MM.1S (cell line): ENCODE measurements around the gene TMEFF2.

ENCODE experiments used
- DNase-seq: peaks from one replicate; pipeline ENCODE4 v3.0.0-alpha.2; 2015
- H2AFZ ChIP-seq: fragments of 300-600 bp; sonication (generic); 2 replicates; pipeline ENCODE4 v1.6.0; 2016; ENCODE audit warnings: antibody characterized with exemption, low read length
- H3F3A ChIP-seq: fragments of 300-600 bp; sonication (generic); 2 replicates; pipeline ENCODE4 v1.6.1; 2016; ENCODE audit warnings: mild to moderate bottlenecking, antibody characterized with exemption, low read length, moderate library complexity, mixed read lengths; ENCODE audit not compliant: insufficient read depth
- H3K27ac ChIP-seq: fragments of 300-600 bp; sonication (generic); 2 replicates; pipeline ENCODE4 v1.5.1; 2016; ENCODE audit warnings: mild to moderate bottlenecking, low read length
- H3K27me3 ChIP-seq: fragments of 300-600 bp; sonication (generic); replicated peaks from 2 replicates; pipeline ENCODE4 v1.6.0; 2016; ENCODE audit warnings: low read length; ENCODE audit not compliant: insufficient read depth
- H3K36me3 ChIP-seq: fragments of 300-600 bp; sonication (generic); replicated peaks from 2 replicates; pipeline ENCODE4 v1.6.1; 2016; ENCODE audit warnings: mild to moderate bottlenecking, low read length, mixed read lengths; ENCODE audit not compliant: insufficient read depth
- H3K4me1 ChIP-seq: fragments of 300-600 bp; sonication (generic); 2 replicates; pipeline ENCODE4 v1.6.1; 2016; ENCODE audit warnings: low read length, mixed read lengths
- H3K4me2 ChIP-seq: fragments of 300-600 bp; sonication (generic); 2 replicates; pipeline ENCODE4 v1.6.0; 2016; ENCODE audit warnings: low read depth, low read length
- H3K4me3 ChIP-seq: fragments of 300-600 bp; sonication (generic); 2 replicates; pipeline ENCODE4 v1.5.1; 2016; ENCODE audit warnings: low read length, mixed read lengths
- H3K79me2 ChIP-seq: fragments of 300-600 bp; sonication (generic); 2 replicates; pipeline ENCODE4 v1.6.1; 2016; ENCODE audit warnings: mixed run types, low read length, mixed read lengths
- H3K9ac ChIP-seq: fragments of 300-600 bp; sonication (generic); 2 replicates; pipeline ENCODE4 v1.6.1; 2016; ENCODE audit warnings: low read length, mixed read lengths
- H3K9me2 ChIP-seq: fragments of 300-600 bp; sonication (generic); replicated peaks from 2 replicates; pipeline ENCODE4 v1.6.1; 2016; ENCODE audit warnings: mild to moderate bottlenecking, low read length, mixed read lengths; ENCODE audit not compliant: insufficient read depth
- H3K9me3 ChIP-seq: fragments of 300-600 bp; sonication (generic); replicated peaks from 2 replicates; pipeline ENCODE4 v1.6.1; 2016; ENCODE audit warnings: mild to moderate bottlenecking, low read length, mixed read lengths; ENCODE audit not compliant: insufficient read depth
- H4K20me1 ChIP-seq: fragments of 300-600 bp; sonication (generic); 2 replicates; pipeline ENCODE4 v1.6.1; 2016; ENCODE audit warnings: mild to moderate bottlenecking, low read length, moderate library complexity, mixed read lengths; ENCODE audit not compliant: insufficient read depth
- CTCF ChIP-seq: fragments of 300-600 bp; sonication (generic); IDR thresholded peaks from 2 replicates; pipeline ENCODE4 v1.5.1; 2016; ENCODE audit warnings: antibody characterized with exemption, low read length, mixed read lengths
- EZH2 ChIP-seq: fragments of 300-600 bp; sonication (generic); optimal IDR thresholded peaks from 2 replicates; pipeline ENCODE3; 2017; ENCODE audit warnings: low read depth, mild to moderate bottlenecking, antibody characterized with exemption, low read length, mixed read lengths
- EZH2phosphoT487 ChIP-seq: fragments of 300-600 bp; sonication (generic); IDR thresholded peaks from 2 replicates; pipeline ENCODE4 v1.6.1; 2018; ENCODE audit warnings: antibody characterized with exemption, low read length

The TMEFF2 gene

GRCh38 chr2:191951832-191952231, 242.9 kb downstream of the TMEFF2 start:
- no peaks in the 10 kb centered on the region for H3K27me3 ChIP-seq
- H3K9ac ChIP-seq: no peak overlapping the region
- no peaks in the 10 kb centered on the region for H3K36me3 ChIP-seq
- H3K27ac ChIP-seq: no peak overlapping the region
- no peaks in the 10 kb centered on the region for H3K9me3 ChIP-seq
- no peaks in the 10 kb centered on the region for H3K9me2 ChIP-seq
- no peak for DNase-seq
- no peak overlapping the region for H3K4me2 ChIP-seq
- no peak for TF ChIP-seq CTCF
- no peak for TF ChIP-seq EZH2
- no peak for TF ChIP-seq EZH2phosphoT487
- no peak overlapping the region for H3K4me3 ChIP-seq
- no peaks in the 10 kb centered on the region for H4K20me1 ChIP-seq
- no peaks in the 10 kb centered on the region for H3F3A ChIP-seq
- H3K79me2 ChIP-seq: no peaks in the 10 kb centered on the region
- H2AFZ ChIP-seq: no peak overlapping the region
- H3K4me1 ChIP-seq: no peaks in the 10 kb centered on the region

GRCh38 chr2:191951376-191951775, 243.4 kb downstream of the TMEFF2 start:
- Histone ChIP-seq H3K4me2 (no peak overlapping the region), H3K79me2 (no peaks in the 10 kb centered on the region), H3K9me2 (no peaks in the 10 kb centered on the region), H2AFZ (no peak overlapping the region), H4K20me1 (no peaks in the 10 kb centered on the region), H3F3A (no peaks in the 10 kb centered on the region), H3K4me3 (no peak overlapping the region), H3K36me3 (no peaks in the 10 kb centered on the region), H3K9ac (no peak overlapping the region), H3K27me3 (no peaks in the 10 kb centered on the region), H3K4me1 (no peaks in the 10 kb centered on the region), H3K27ac (no peak overlapping the region), H3K9me3 (no peaks in the 10 kb centered on the region)
- no peak for TF ChIP-seq CTCF
- no peak for TF ChIP-seq EZH2
- no peak for TF ChIP-seq EZH2phosphoT487
- DNase-seq: no peak

GRCh38 chr2:191950132-191950874, 244.4 kb downstream of the TMEFF2 start:
- Histone ChIP-seq H3K4me3 (no peak overlapping the region), H2AFZ (no peak overlapping the region), H3K79me2 (no peaks in the 10 kb centered on the region), H3K4me1 (no peaks in the 10 kb centered on the region), H3K9me3 (no peaks in the 10 kb centered on the region), H3K9me2 (no peaks in the 10 kb centered on the region), H3K27me3 (no peaks in the 10 kb centered on the region), H3K4me2 (no peak overlapping the region), H3K27ac (no peak overlapping the region), H4K20me1 (no peaks in the 10 kb centered on the region), H3K9ac (no peak overlapping the region), H3F3A (no peaks in the 10 kb centered on the region), H3K36me3 (no peaks in the 10 kb centered on the region)
- DNase-seq: no peak
- TF ChIP-seq EZH2 (no peak), EZH2phosphoT487 (no peak), CTCF (no peak)
